Endothelial cell of umbilical vein (primary cell): ENCODE measurements around the gene FSTL4. TPM values are rescaled to one million over a fixed set of nuclear protein-coding genes. Genes with fewer than 3 reads are reported as not detected.

Experiments
- BruUV-seq: library from RNA; stranded (reverse); fragments of 400-500 nt; replicated peaks from 2 replicates; lab custom pipeline; 2021; lab: Mats Ljungman, UMichigan
- CTCF ChIA-PET: fragments of 300-600, 350-600 bp; sonication (Branson Sonifier 250); formaldehyde crosslinking; loops from one replicate; lab custom pipeline; 2021; ENCODE audit warnings: antibody characterized with exemption, inconsistent platforms; lab: Charles Lee
- POLR2A ChIA-PET: fragments of 300-600, 350-600 bp; sonication (Branson Sonifier 250); formaldehyde crosslinking; loops from one replicate; lab custom pipeline; 2021; ENCODE audit warnings: antibody characterized with exemption, inconsistent platforms; lab: Charles Lee
- DNase-seq: peaks from one replicate; pipeline ENCODE4 v3.0.0-alpha.2; 2011; ENCODE audit warnings: low read depth, low spot score
- FAIRE-seq: peaks from 2 replicates; lab custom pipeline; 2011; peaks lifted over from hg19 to GRCh38; lab: Jason Lieb, UNC
- H2AFZ ChIP-seq: 2 replicates; pipeline ENCODE4 v1.6.0; 2012; ENCODE audit warnings: low read depth, low read length, control low read depth, inconsistent platforms
- H3K27ac ChIP-seq: 2 replicates; pipeline ENCODE4 v1.5.1; 2011; ENCODE audit warnings: low read depth, mild to moderate bottlenecking, control low read depth, low read length, moderate library complexity; ENCODE audit not compliant: insufficient read depth
- H3K27me3 ChIP-seq, 2 experiments: 2 replicates each; pipeline versions ENCODE4 v1.6.0 to v1.6.1; 2011; ENCODE audit warnings: low read length in 2 of 2, mixed read lengths in 1 of 2; ENCODE audit not compliant: control insufficient read depth in 2 of 2, insufficient read depth in 2 of 2
- H3K36me3 ChIP-seq, 2 experiments: 2 replicates in 1 of 2; 3 replicates in 1 of 2; pipeline ENCODE4 v1.5.1; 2011; ENCODE audit warnings: low read length in 2 of 2, mild to moderate bottlenecking in 1 of 2, moderate library complexity in 1 of 2; ENCODE audit not compliant: control insufficient read depth in 2 of 2, insufficient read depth in 2 of 2; ENCODE audit errors: extremely low read depth in 1 of 2
- H3K4me1 ChIP-seq: 3 replicates; pipeline ENCODE4 v1.5.1; 2011; ENCODE audit warnings: mild to moderate bottlenecking, low read length; ENCODE audit not compliant: control insufficient read depth, insufficient read depth; ENCODE audit errors: extremely low read depth
- H3K4me2 ChIP-seq: 2 replicates; pipeline ENCODE4 v1.6.1; 2011; ENCODE audit warnings: low read length, control low read depth, mixed read lengths; ENCODE audit not compliant: insufficient read depth
- H3K4me3 ChIP-seq, 3 experiments: fragments of 200-600 bp in 1 of 3; sonication (generic), shearing (Covaris generic) in 1 of 3; replicated peaks in 1 of 3; 2 replicates each; pipeline ENCODE4 v1.5.1; 2011 to 2016; ENCODE audit warnings: control low read depth in 3 of 3, low read length in 3 of 3, mild to moderate bottlenecking in 2 of 3, inconsistent platforms in 1 of 3, low read depth in 1 of 3, moderate library complexity in 1 of 3; ENCODE audit not compliant: insufficient read depth in 1 of 3
- H3K79me2 ChIP-seq: 2 replicates; pipeline ENCODE4 v1.6.0; 2012; ENCODE audit warnings: low read length, inconsistent platforms; ENCODE audit not compliant: control insufficient read depth, insufficient read depth
- H3K9ac ChIP-seq: replicated peaks from 2 replicates; pipeline ENCODE3; 2011; ENCODE audit warnings: low read length, control low read depth; ENCODE audit not compliant: insufficient read depth; ENCODE audit errors: extremely low read depth
- H3K9me1 ChIP-seq: replicated peaks from 3 replicates; pipeline ENCODE4 v1.6.0; 2011; ENCODE audit warnings: mild to moderate bottlenecking, low read length; ENCODE audit not compliant: control insufficient read depth, insufficient read depth; ENCODE audit errors: extremely low read depth
- H3K9me3 ChIP-seq: replicated peaks from 2 replicates; pipeline ENCODE4 v1.5.1; 2012; ENCODE audit warnings: low read length, inconsistent platforms; ENCODE audit not compliant: control insufficient read depth, insufficient read depth
- H4K20me1 ChIP-seq: replicated peaks from 2 replicates; pipeline ENCODE3; 2011; ENCODE audit warnings: mild to moderate bottlenecking, low read length; ENCODE audit not compliant: control insufficient read depth, insufficient read depth; ENCODE audit errors: extremely low read depth
- EZH2 ChIP-seq: IDR thresholded peaks from 2 replicates; pipeline ENCODE4 v1.6.1; 2012; ENCODE audit warnings: borderline replicate concordance, low read depth, mild to moderate bottlenecking, moderate library complexity, low read length, inconsistent platforms; ENCODE audit not compliant: severe bottlenecking
- FOS ChIP-seq: IDR thresholded peaks from 2 replicates; pipeline ENCODE4 v1.6.1; 2011; ENCODE audit warnings: mild to moderate bottlenecking, low read length, moderate library complexity, borderline replicate concordance; ENCODE audit not compliant: insufficient read depth
- GATA2 ChIP-seq: IDR thresholded peaks from 2 replicates; pipeline ENCODE4 v1.7.0; 2011; ENCODE audit warnings: low read depth, mild to moderate bottlenecking, moderate library complexity, mixed read lengths, low read length; ENCODE audit not compliant: insufficient read length, insufficient read depth
- JUN ChIP-seq: IDR thresholded peaks from 2 replicates; pipeline ENCODE4 v1.6.1; 2011; ENCODE audit warnings: borderline replicate concordance, low read depth; ENCODE audit not compliant: insufficient read length, insufficient read depth
- MYC ChIP-seq: IDR thresholded peaks from one replicate; pipeline ENCODE4 v1.6.1; 2011; ENCODE audit warnings: mild to moderate bottlenecking, low read depth, low read length
- POLR2A ChIP-seq: IDR thresholded peaks from 2 replicates; pipeline ENCODE4 v1.6.1; 2012; ENCODE audit warnings: low read depth, mild to moderate bottlenecking, control low read depth, low read length
- POLR2AphosphoS5 ChIP-seq: IDR thresholded peaks from 2 replicates; pipeline ENCODE4 v1.6.1; 2012; ENCODE audit warnings: low read depth, mild to moderate bottlenecking, control low read depth, low read length, moderate library complexity; ENCODE audit not compliant: insufficient read depth
- dilution Hi-C: fragments of 300-500 bp; cut with MboI; formaldehyde crosslinking; loops from one replicate; pipeline ENCODE4 v1.15.0; 2019; ENCODE audit warnings: low sequenced_read_pairs; ENCODE audit not compliant: extremely low pct_ligation_motif_present
- intact Hi-C: fragments of 100-400 bp; cut with micrococcal nuclease; formaldehyde crosslinking; loops from one replicate; pipeline ENCODE4 v1.10.0; 2022
- polyA plus RNA-seq, 4 experiments: library from polyadenylated mRNA; depleted of rRNA in 3 of 4; stranded (reverse) in 3 of 4; unstranded in 1 of 4; fragments of >200 nt; gene quantifications; 2 replicates each; pipeline versions ENCODE4 v1.2.1 to v1.2.3, GENCODE V29; 2011 to 2012; ENCODE audit warnings: missing spikeins in 1 of 4
- total RNA-seq: library from RNA; stranded (reverse); gene quantifications from 2 replicates; pipeline ENCODE4 v1.2.3, GENCODE V29; 2021
- TF ChIP-seq, protein P1 (sequence below), 2 donors: IDR thresholded peaks; 1 replicate in 1 of 2; 2 replicates in 1 of 2; pipeline ENCODE4 v1.5.1; 2011; ENCODE audit warnings: low read length in 2 of 2, mild to moderate bottlenecking in 2 of 2, moderate library complexity in 2 of 2, control low read depth in 1 of 2, inconsistent platforms in 1 of 2, low read depth in 1 of 2; ENCODE audit not compliant: insufficient read depth in 1 of 2; ENCODE audit errors: extremely low read depth in 1 of 2
- TF ChIP-seq, protein P2 (sequence below): IDR thresholded peaks from 2 replicates; pipeline ENCODE4 v1.6.1; 2011; ENCODE audit not compliant: insufficient read depth, insufficient read length

Gene FSTL4
- total and polyA plus RNA-seq, 2 donors (not counting 3 experiments of a cell fraction or from before 2014, with no cell fraction given) = 0.18 TPM; not detected in 1

DNA sequence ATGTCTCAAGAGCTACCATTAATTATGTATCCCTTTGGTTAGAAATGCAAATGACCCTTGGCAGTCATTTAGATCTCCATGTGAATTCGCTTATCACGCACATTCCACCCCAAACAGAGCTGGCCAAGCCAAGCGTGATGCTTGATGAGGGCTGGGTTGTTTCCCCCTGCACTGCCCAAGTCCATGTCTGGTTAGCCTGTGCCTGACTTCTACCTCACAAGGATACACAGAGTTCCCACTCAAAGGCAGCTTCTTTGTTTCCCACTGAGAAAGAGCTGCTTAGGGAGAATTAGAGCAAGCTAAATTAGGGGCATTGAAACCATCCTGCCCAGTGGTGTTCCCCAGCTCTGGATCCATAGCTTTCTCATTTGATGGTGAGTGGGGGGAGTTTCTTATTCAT lies 87.2 kb downstream of the FSTL4 start:
- CTCF ChIA-PET = interaction anchor here (1.0 to 2.0 kb wide), 4 partner anchors 9 to 104 kb away, joined by 3 to 8 read pairs (median 4); no protein-coding TSS in a partner anchor

DNA sequence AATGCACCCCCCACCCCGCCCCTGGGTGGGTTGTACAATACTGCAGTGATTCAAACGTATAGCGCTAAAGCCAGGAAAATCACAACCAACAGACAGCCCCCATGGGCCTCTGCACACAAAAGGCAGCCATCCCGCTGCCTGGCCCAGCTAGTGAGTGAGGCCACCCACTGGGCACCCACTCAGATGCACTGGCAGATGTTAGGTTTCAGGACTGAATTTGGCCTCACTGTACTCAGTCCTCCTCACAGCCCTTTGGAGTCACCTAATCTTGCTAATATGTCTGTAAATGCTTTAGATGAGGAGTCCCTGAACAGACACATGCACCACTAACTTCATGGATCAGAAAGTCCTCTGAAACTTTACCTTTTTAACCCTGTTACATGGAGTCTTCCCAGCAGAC lies 87.7 kb downstream of the FSTL4 start:
- TF ChIP-seq JUN (no peak), EZH2 (no peak), MYC (no peak), POLR2AphosphoS5 (no peak), FOS (no peak), POLR2A (no peak), GATA2 (no peak)
- TF ChIP-seq, protein P1, sequence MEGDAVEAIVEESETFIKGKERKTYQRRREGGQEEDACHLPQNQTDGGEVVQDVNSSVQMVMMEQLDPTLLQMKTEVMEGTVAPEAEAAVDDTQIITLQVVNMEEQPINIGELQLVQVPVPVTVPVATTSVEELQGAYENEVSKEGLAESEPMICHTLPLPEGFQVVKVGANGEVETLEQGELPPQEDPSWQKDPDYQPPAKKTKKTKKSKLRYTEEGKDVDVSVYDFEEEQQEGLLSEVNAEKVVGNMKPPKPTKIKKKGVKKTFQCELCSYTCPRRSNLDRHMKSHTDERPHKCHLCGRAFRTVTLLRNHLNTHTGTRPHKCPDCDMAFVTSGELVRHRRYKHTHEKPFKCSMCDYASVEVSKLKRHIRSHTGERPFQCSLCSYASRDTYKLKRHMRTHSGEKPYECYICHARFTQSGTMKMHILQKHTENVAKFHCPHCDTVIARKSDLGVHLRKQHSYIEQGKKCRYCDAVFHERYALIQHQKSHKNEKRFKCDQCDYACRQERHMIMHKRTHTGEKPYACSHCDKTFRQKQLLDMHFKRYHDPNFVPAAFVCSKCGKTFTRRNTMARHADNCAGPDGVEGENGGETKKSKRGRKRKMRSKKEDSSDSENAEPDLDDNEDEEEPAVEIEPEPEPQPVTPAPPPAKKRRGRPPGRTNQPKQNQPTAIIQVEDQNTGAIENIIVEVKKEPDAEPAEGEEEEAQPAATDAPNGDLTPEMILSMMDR (IDR thresholded peaks at IDR 0.05; ENCODE audit: extremely low read depth in 1 of 2, insufficient read depth in 1 of 2, low read depth in 1 of 2, low read length in 2 of 2) = no peak
- TF ChIP-seq, protein P2, sequence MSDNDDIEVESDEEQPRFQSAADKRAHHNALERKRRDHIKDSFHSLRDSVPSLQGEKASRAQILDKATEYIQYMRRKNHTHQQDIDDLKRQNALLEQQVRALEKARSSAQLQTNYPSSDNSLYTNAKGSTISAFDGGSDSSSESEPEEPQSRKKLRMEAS = no peak
- FAIRE-seq = no peak
- H3K9ac ChIP-seq = no peak overlapping the region
- H3K4me2 ChIP-seq = no peak overlapping the region
- H3K36me3 ChIP-seq = no peaks in the 10 kb centered on the region
- CTCF ChIA-PET = interaction anchor here (1.3 to 2.0 kb wide), 2 partner anchors 101 to 103 kb away, joined by 3 to 8 read pairs; no protein-coding TSS in a partner anchor
- H3K4me3 ChIP-seq = no peak overlapping the region
- no peaks in the 10 kb centered on the region for H3K9me1 ChIP-seq
- no peaks in the 10 kb centered on the region for H3K9me3 ChIP-seq
- intact Hi-C loops = no loop called here
- DNase-seq = no peak
- H4K20me1 ChIP-seq = no peaks in the 10 kb centered on the region
- H2AFZ ChIP-seq = no peak overlapping the region
- no TSS peak for BruUV-seq
- H3K27me3 ChIP-seq = peaks cover 0 to 2% of the 10 kb centered on the region in 2 experiments
- dilution Hi-C loops = no loop called here
- H3K27ac ChIP-seq = no peak overlapping the region
- no peaks in the 10 kb centered on the region for H3K4me1 ChIP-seq
- POLR2A ChIA-PET = no interaction called here
- no peaks in the 10 kb centered on the region for H3K79me2 ChIP-seq

More for the DNA sequence above, 87.2 kb downstream of the FSTL4 start:
- no peak overlapping the region for H3K4me3 ChIP-seq
- no peak overlapping the region for H3K27ac ChIP-seq
- intact Hi-C loops = no loop called here
- no peak for FAIRE-seq
- H3K9me1 ChIP-seq = no peaks in the 10 kb centered on the region
- no peaks in the 10 kb centered on the region for H3K36me3 ChIP-seq
- dilution Hi-C loops = no loop called here
- H4K20me1 ChIP-seq = no peaks in the 10 kb centered on the region
- no peak for DNase-seq
- H3K9ac ChIP-seq = no peak overlapping the region
- H3K9me3 ChIP-seq = no peaks in the 10 kb centered on the region
- H3K4me1 ChIP-seq = no peaks in the 10 kb centered on the region
- POLR2A ChIA-PET = no interaction called here
- no peak for TF ChIP-seq POLR2A
- TF ChIP-seq MYC = no peak
- TF ChIP-seq, protein P2 = no peak
- BruUV-seq = no TSS peak
- no peaks in the 10 kb centered on the region for H3K79me2 ChIP-seq
- H3K4me2 ChIP-seq = no peak overlapping the region
- peaks cover 0 to 2% of the 10 kb centered on the region in 2 experiments for H3K27me3 ChIP-seq
- no peak overlapping the region for H2AFZ ChIP-seq
